Osteoblast (primary cell): ENCODE data around the gene GANC. TPM values are rescaled to one million over a fixed set of nuclear protein-coding genes. Genes with fewer than 3 reads are reported as not detected.
"Not testable (repeated sequence)": the region's sequence is repeated elsewhere in the genome, so short reads cannot be mapped to it uniquely, and the experiment has no call there.

Experiments
- DNase-seq: peaks from one replicate; pipeline ENCODE4 v3.0.0; 2011; ENCODE audit warnings: low spot score, mixed read lengths; ENCODE audit not compliant: insufficient read length; ENCODE audit errors: missing footprints
- H2AFZ ChIP-seq: 2 replicates; pipeline ENCODE4 v1.6.0; 2011; ENCODE audit warnings: mild to moderate bottlenecking, low read length
- H3K27ac ChIP-seq: 2 replicates; pipeline ENCODE4 v1.5.1; 2011; ENCODE audit warnings: mild to moderate bottlenecking, low read depth, low read length, moderate library complexity
- H3K27me3 ChIP-seq: 2 replicates; pipeline ENCODE4 v1.6.0; 2012; ENCODE audit warnings: mild to moderate bottlenecking, control low read depth, inconsistent platforms, low read length, moderate library complexity; ENCODE audit not compliant: insufficient read depth
- H3K36me3 ChIP-seq: 2 replicates; pipeline ENCODE4 v1.5.1; 2011; ENCODE audit warnings: mild to moderate bottlenecking, low read length, control low read depth, moderate library complexity; ENCODE audit not compliant: insufficient read depth
- H3K4me1 ChIP-seq: 2 replicates; pipeline ENCODE4 v1.5.1; 2011; ENCODE audit warnings: mild to moderate bottlenecking, low read length, control low read depth, moderate library complexity; ENCODE audit not compliant: insufficient read depth
- H3K4me2 ChIP-seq: 2 replicates; pipeline ENCODE4 v1.6.0; 2011; ENCODE audit warnings: mild to moderate bottlenecking, low read length; ENCODE audit not compliant: insufficient read depth
- H3K4me3 ChIP-seq: fragments of 200-600 bp; sonication (generic); 3 replicates; pipeline ENCODE4 v1.5.1; 2012; ENCODE audit warnings: mild to moderate bottlenecking, low read length, inconsistent platforms; ENCODE audit not compliant: insufficient read depth
- H3K79me2 ChIP-seq: 2 replicates; pipeline ENCODE4 v1.6.0; 2012; ENCODE audit warnings: mild to moderate bottlenecking, low read length, control low read depth, inconsistent platforms; ENCODE audit not compliant: insufficient read depth
- H3K9me3 ChIP-seq: 2 replicates; pipeline ENCODE4 v1.5.1; 2011; ENCODE audit warnings: low read depth, low read length, control low read depth
- H4K20me1 ChIP-seq: 2 replicates; pipeline ENCODE4 v1.6.0; 2012; ENCODE audit warnings: mild to moderate bottlenecking, low read length, control low read depth; ENCODE audit not compliant: insufficient read depth
- CTCF ChIP-seq: IDR thresholded peaks from 2 replicates; pipeline ENCODE4 v1.5.1; 2011; ENCODE audit warnings: mild to moderate bottlenecking, low read depth, low read length, moderate library complexity; ENCODE audit errors: extremely low read depth
- total RNA-seq: library from RNA; depleted of rRNA; stranded (reverse); fragments of >200 nt; gene quantifications from 2 replicates; pipeline ENCODE4 v1.2.3, GENCODE V29; 2012

GANC gene
- total RNA-seq, 1 donor, result 21.0 TPM

GRCh38 chr15:42286445-42287029 lies 13.5 kb downstream of the GANC start:
- H3K4me2 ChIP-seq, result no peak overlapping the region
- no peak overlapping the region for H2AFZ ChIP-seq

GRCh38 chr15:42287931-42288330 lies 14.9 kb downstream of the GANC start:
- Histone ChIP-seq H4K20me1 (no peaks in the 10 kb centered on the region), H3K9me3 (no peaks in the 10 kb centered on the region), H3K27ac (no peak overlapping the region), H3K79me2 (no peaks in the 10 kb centered on the region), H2AFZ (no peak overlapping the region), H3K4me3 (no peak overlapping the region), H3K4me1 (peaks cover 11% of the 10 kb centered on the region), H3K4me2 (no peak overlapping the region), H3K36me3 (peaks cover 7% of the 10 kb centered on the region), H3K27me3 (no peaks in the 10 kb centered on the region)
- no peak for DNase-seq
- no peak for TF ChIP-seq CTCF

More at GRCh38 chr15:42286445-42287029, 13.5 kb downstream of the GANC start:
- Histone ChIP-seq H3K4me1 (peaks cover 11% of the 10 kb centered on the region), H3K27me3 (no peaks in the 10 kb centered on the region), H3K27ac (no peak overlapping the region), H4K20me1 (no peaks in the 10 kb centered on the region), H3K79me2 (no peaks in the 10 kb centered on the region), H3K36me3 (peaks cover 8% of the 10 kb centered on the region), H3K4me3 (no peak overlapping the region), H3K9me3 (no peaks in the 10 kb centered on the region)
- TF ChIP-seq CTCF, result no peak
- DNase-seq, result no peak

GRCh38 chr15:42289166-42289565 lies 16.2 kb downstream of the GANC start:
- H3K27me3 ChIP-seq, result no peaks in the 10 kb centered on the region
- H3K27ac ChIP-seq, result no peak overlapping the region
- no peak for TF ChIP-seq CTCF
- H3K4me2 ChIP-seq, result no peak overlapping the region
- peaks cover 11% of the 10 kb centered on the region for H3K4me1 ChIP-seq
- peaks cover 5% of the 10 kb centered on the region for H3K36me3 ChIP-seq
- no peak overlapping the region for H2AFZ ChIP-seq
- H3K4me3 ChIP-seq, result no peak overlapping the region
- no peak for DNase-seq
- no peaks in the 10 kb centered on the region for H3K79me2 ChIP-seq
- H4K20me1 ChIP-seq, result no peaks in the 10 kb centered on the region
- no peaks in the 10 kb centered on the region for H3K9me3 ChIP-seq

- H3K27me3 ChIP-seq, H3K27ac ChIP-seq, H3K4me1 ChIP-seq, H3K4me3 ChIP-seq, H3K79me2 ChIP-seq, H2AFZ ChIP-seq, H3K9me3 ChIP-seq, DNase-seq, H3K4me2 ChIP-seq, H3K36me3 ChIP-seq, H4K20me1 ChIP-seq: not testable (repeated sequence)
Observed at GRCh38 chr15:42301004-42301403, 28.0 kb downstream of the GANC start.
